ENCODE results near the gene HNRNPA2B1. TPM values are rescaled to one million over a fixed set of nuclear protein-coding genes. Genes with fewer than 3 reads are reported as not detected.
A peak's percentile ranks its signal among the peaks of the same experiment; 100 is the strongest.

The HNRNPA2B1 gene
- total and polyA plus RNA-seq, 2 of the 8 experiments (the other 6 are each of a cell fraction or from before 2014, with no cell fraction given) = 276 to 1,255 TPM

- TF ChIP-seq RNF2 (IDR thresholded peaks at IDR 0.05; ENCODE audit: borderline replicate concordance, low read depth, low read length, missing control alignments, poor library complexity, severe bottlenecking) = no peak
- no peak for TF ChIP-seq RBBP5 (IDR thresholded peaks at IDR 0.05; ENCODE audit: borderline replicate concordance, low read depth, low read length)
- TF ChIP-seq RAD21 (IDR thresholded peaks at IDR 0.05 in 1 of 2, conservative IDR thresholded peaks at IDR 0.05 in 1 of 2; ENCODE audit: low read depth in 2 of 2, low read length in 2 of 2) = peak in 1 of 2 experiments; percentile 3; a peak in 1 of 4 replicates
- peak in 2 of 3 experiments; percentile 14 to 39; a peak in 2 of 4 replicates for TF ChIP-seq CTCF (IDR thresholded peaks at IDR 0.05; ENCODE audit: control extremely low read depth in 1 of 3, insufficient read depth in 1 of 3, low read depth in 1 of 3, low read length in 3 of 3)
- TF ChIP-seq CHD2 (IDR thresholded peaks at IDR 0.05; ENCODE audit: low read length) = no peak
- no peak for TF ChIP-seq MAX (IDR thresholded peaks at IDR 0.05)
- TF ChIP-seq TBP (IDR thresholded peaks at IDR 0.05; ENCODE audit: low read depth, low read length) = no peak
- no peak for TF ChIP-seq PHF8 (conservative IDR thresholded peaks at IDR 0.05; ENCODE audit: low read depth, low read length)
- TF ChIP-seq HDAC6 (IDR thresholded peaks at IDR 0.05; ENCODE audit: low read depth, low read length) = no peak
- TF ChIP-seq POU5F1 (IDR thresholded peaks at IDR 0.05; ENCODE audit: low read depth, low read length) = no peak
- TF ChIP-seq SUZ12 (IDR thresholded peaks at IDR 0.05; ENCODE audit: low read length) = no peak
- no peak for TF ChIP-seq SIX5 (IDR thresholded peaks at IDR 0.05; ENCODE audit: low read depth, low read length)
- TF ChIP-seq NRF1 (IDR thresholded peaks at IDR 0.05; ENCODE audit: low read depth, low read length) = no peak
- no peak for TF ChIP-seq CBX8 (IDR thresholded peaks at IDR 0.05; ENCODE audit: borderline replicate concordance, low read depth, low read length)
- no peak for TF ChIP-seq NANOG (IDR thresholded peaks at IDR 0.05; ENCODE audit: insufficient read depth, low read depth, low read length, poor library complexity, severe bottlenecking)
- peak; percentile 41 for TF ChIP-seq SAP30 (IDR thresholded peaks at IDR 0.05; ENCODE audit: insufficient read depth, insufficient replicate concordance, low read length)
- no peak for TF ChIP-seq GTF2F1 (IDR thresholded peaks at IDR 0.05; ENCODE audit: borderline replicate concordance, low read depth, low read length)
- TF ChIP-seq JUND (IDR thresholded peaks at IDR 0.05; ENCODE audit: low read length) = no peak
- TF ChIP-seq CBX5 (IDR thresholded peaks at IDR 0.05; ENCODE audit: low read depth, low read length) = no peak
- TF ChIP-seq YY1 (IDR thresholded peaks at IDR 0.05; ENCODE audit: low read depth, low read length) = no peak
Measured at GRCh38 chr7:26198133-26198780, 2.3 kb downstream of the HNRNPA2B1 start (continued).

Measured in H1 (cell line).